HepG2 (cell line): ENCODE results near the gene RABGGTB. TPM values are rescaled to one million over a fixed set of nuclear protein-coding genes. Genes with fewer than 3 reads are reported as not detected.

Experiments used
- ATAC-seq: fragments of 200-7000 bp; cut with Tn5 transposase; 3 replicates; pipeline ENCODE4 v1.9.1; 2020; ENCODE audit warnings: mild to moderate bottlenecking, moderate library complexity
- BruUV-seq: library from RNA; stranded (reverse); fragments of 400-500 nt; replicated peaks from 2 replicates; lab custom pipeline; 2021; lab: Mats Ljungman, UMichigan
- CTCF ChIA-PET: fragments of 300-600 bp; formaldehyde crosslinking; extraction: SDS; loops from one replicate; lab custom pipeline; 2021; ENCODE audit warnings: low total read pairs, inconsistent platforms, low intra/inter-chr PET ratio; lab: Yijun Ruan, JAX
- POLR2A ChIA-PET: fragments of 350-600 bp; sonication (Branson Sonifier 250); formaldehyde crosslinking; loops from one replicate; lab custom pipeline; 2020; ENCODE audit warnings: antibody characterized with exemption, inconsistent platforms; lab: Yijun Ruan, JAX
- DNase-seq: peaks from one replicate; pipeline ENCODE4 v3.0.0-alpha.2; 2015; ENCODE audit warnings: low spot score
- FAIRE-seq: peaks from 3 replicates; lab custom pipeline; 2011; peaks lifted over from hg19 to GRCh38; lab: Jason Lieb, UNC
- H2AFZ ChIP-seq: one replicate; pipeline ENCODE4 v1.6.1; 2011; ENCODE audit warnings: low read length, inconsistent platforms
- H3K27ac ChIP-seq: fragments of 300-600 bp; 3 replicates; pipeline ENCODE4 v1.8.0; 2011; ENCODE audit warnings: mixed run types, mild to moderate bottlenecking, mixed read lengths, low read length, inconsistent platforms; ENCODE audit not compliant: insufficient read depth; ENCODE audit errors: extremely low read length
- H3K27me3 ChIP-seq, 2 experiments: fragments of 200-600 bp in 1 of 2; 2 replicates in 1 of 2; 3 replicates in 1 of 2; pipeline versions ENCODE4 v1.6.0 to v1.8.0; 2011; ENCODE audit warnings: low read length in 2 of 2, mild to moderate bottlenecking in 2 of 2, moderate library complexity in 2 of 2, inconsistent platforms in 1 of 2; ENCODE audit not compliant: insufficient read depth in 2 of 2, control insufficient read depth in 1 of 2
- H3K36me3 ChIP-seq, 2 experiments: fragments of 200-600 bp in 1 of 2; replicated peaks in 1 of 2; 2 replicates in 1 of 2; 3 replicates in 1 of 2; pipeline versions ENCODE4 v1.5.1 to v1.8.0; 2011; ENCODE audit warnings: low read length in 2 of 2, inconsistent platforms in 1 of 2; ENCODE audit not compliant: insufficient read depth in 2 of 2, control insufficient read depth in 1 of 2
- H3K4me1 ChIP-seq: 2 replicates; pipeline ENCODE4 v1.5.1; 2012; ENCODE audit warnings: low read length, inconsistent platforms; ENCODE audit not compliant: insufficient read depth
- H3K4me2 ChIP-seq: 2 replicates; pipeline ENCODE4 v1.6.0; 2011; ENCODE audit warnings: low read depth, low read length, inconsistent platforms
- H3K4me3 ChIP-seq, 3 experiments: fragments of 200-600 bp in 1 of 3; sonication (generic), shearing (Covaris generic) in 1 of 3; replicated peaks in 1 of 3; 2 replicates each; pipeline ENCODE4 v1.5.1; 2011 to 2016; ENCODE audit warnings: low read length in 3 of 3, inconsistent platforms in 2 of 3, low read depth in 2 of 3, mild to moderate bottlenecking in 2 of 3, control low read depth in 1 of 3, mixed read lengths in 1 of 3; ENCODE audit not compliant: insufficient read depth in 1 of 3
- H3K79me2 ChIP-seq: one replicate; pipeline ENCODE4 v1.6.1; 2011; ENCODE audit warnings: low read length, inconsistent platforms; ENCODE audit not compliant: insufficient read depth
- H3K9ac ChIP-seq: 2 replicates; pipeline ENCODE4 v1.6.0; 2011; ENCODE audit warnings: mild to moderate bottlenecking, low read depth, low read length, inconsistent platforms; ENCODE audit not compliant: insufficient read depth
- H3K9me3 ChIP-seq: 2 replicates; pipeline ENCODE4 v1.5.1; 2012; ENCODE audit warnings: mild to moderate bottlenecking, low read length
- H4K20me1 ChIP-seq: 2 replicates; pipeline ENCODE4 v1.6.0; 2011; ENCODE audit warnings: inconsistent platforms, mild to moderate bottlenecking, low read length, moderate library complexity; ENCODE audit not compliant: insufficient read depth
- AFF4 ChIP-seq: sonication (generic); formaldehyde crosslinking; IDR thresholded peaks from 2 replicates; pipeline ENCODE4 v1.4.0; 2020; ENCODE audit warnings: missing genetic modification reagents
- ARNT ChIP-seq: fragments of 450-650 bp; IDR thresholded peaks from 2 replicates; pipeline ENCODE4 v1.6.1; 2017
- ARNT2 ChIP-seq: sonication (generic); formaldehyde crosslinking; IDR thresholded peaks from 2 replicates; pipeline ENCODE4 v1.8.0; 2022; ENCODE audit warnings: mild to moderate bottlenecking, low read depth, missing genetic modification reagents, moderate library complexity
- CREB1 ChIP-seq, 2 experiments: fragments of 450-650 bp in 1 of 2; IDR thresholded peaks; 2 replicates each; pipeline ENCODE4 v1.6.1; 2016 to 2017; ENCODE audit warnings: control low read depth in 1 of 2, mild to moderate bottlenecking in 1 of 2, missing compliant biosample characterization in 1 of 2, missing genetic modification characterization in 1 of 2
- KLF15 ChIP-seq: sonication (generic); formaldehyde crosslinking; IDR thresholded peaks from 2 replicates; pipeline ENCODE4 v1.8.1; 2023; ENCODE audit warnings: borderline replicate concordance, mild to moderate bottlenecking, inconsistent platforms, missing genetic modification reagents, mixed read lengths
- KLF9 ChIP-seq: IDR thresholded peaks from 2 replicates; pipeline ENCODE4 v1.6.1; 2016; ENCODE audit warnings: low read depth
- ZFP36L1 ChIP-seq: sonication (generic); formaldehyde crosslinking; IDR thresholded peaks from 2 replicates; pipeline ENCODE4 v1.8.0; 2022; ENCODE audit warnings: mild to moderate bottlenecking, missing genetic modification reagents, moderate library complexity
- ZNF335 ChIP-seq: sonication (generic); formaldehyde crosslinking; IDR thresholded peaks from 2 replicates; pipeline ENCODE4 v1.4.0; 2020; ENCODE audit warnings: missing genetic modification reagents
- ZNF407 ChIP-seq: sonication (generic); formaldehyde crosslinking; IDR thresholded peaks from one replicate; pipeline ENCODE4 v1.5.1; 2020; ENCODE audit warnings: mild to moderate bottlenecking, missing genetic modification reagents; ENCODE audit errors: not compliant biosample characterization
- ZNF740 ChIP-seq: sonication (generic); formaldehyde crosslinking; IDR thresholded peaks from 2 replicates; pipeline ENCODE4 v1.4.0; 2020; ENCODE audit warnings: missing genetic modification reagents
- WGBS: methylation state at CpG from one replicate; pipeline ENCODE4 v1.1.6; 2017; ENCODE audit warnings: low lambda C conversion rate; 5-methylcytosine and 5-hydroxymethylcytosine counted together
- in situ Hi-C: cut with HindIII; loops from 2 replicates; pipeline ENCODE4 v1.10.0; 2017; ENCODE audit warnings: low pct_unique_long_range_greater_than_20kb; ENCODE audit not compliant: extremely low pct_ligation_motif_present
- intact Hi-C: fragments of 100-400 bp; cut with micrococcal nuclease; formaldehyde crosslinking; loops from one replicate; pipeline ENCODE4 v1.10.0; 2022; ENCODE audit not compliant: unreplicated experiment
- polyA plus RNA-seq, 8 experiments: library from polyadenylated mRNA; depleted of rRNA in 3 of 8; stranded (reverse) in 7 of 8; unstranded in 1 of 8; fragments of >200 nt; fragmentation: Illumina TruSeq in 4 of 8; extraction: Trizol in 4 of 8; gene quantifications; 2 replicates each; pipeline versions ENCODE4 v1.2.1 to v1.2.3, GENCODE V29; 2011 to 2016; ENCODE audit warnings: low read depth in 4 of 8, missing spikeins in 1 of 8, mixed read lengths in 1 of 8; ENCODE audit not compliant: insufficient read depth in 1 of 8
- total RNA-seq, 5 experiments: library from RNA; depleted of rRNA; stranded (reverse); fragments of >200 nt; fragmentation: Illumina TruSeq; extraction: Trizol; gene quantifications; 2 replicates each; pipeline ENCODE4 v1.2.3, GENCODE V29; 2016; ENCODE audit warnings: low read depth in 1 of 5

RABGGTB gene
- total and polyA plus RNA-seq, 2 of the 13 experiments (the other 11 are each of a cell fraction or from before 2014, with no cell fraction given), result 185 to 290 TPM

DNA sequence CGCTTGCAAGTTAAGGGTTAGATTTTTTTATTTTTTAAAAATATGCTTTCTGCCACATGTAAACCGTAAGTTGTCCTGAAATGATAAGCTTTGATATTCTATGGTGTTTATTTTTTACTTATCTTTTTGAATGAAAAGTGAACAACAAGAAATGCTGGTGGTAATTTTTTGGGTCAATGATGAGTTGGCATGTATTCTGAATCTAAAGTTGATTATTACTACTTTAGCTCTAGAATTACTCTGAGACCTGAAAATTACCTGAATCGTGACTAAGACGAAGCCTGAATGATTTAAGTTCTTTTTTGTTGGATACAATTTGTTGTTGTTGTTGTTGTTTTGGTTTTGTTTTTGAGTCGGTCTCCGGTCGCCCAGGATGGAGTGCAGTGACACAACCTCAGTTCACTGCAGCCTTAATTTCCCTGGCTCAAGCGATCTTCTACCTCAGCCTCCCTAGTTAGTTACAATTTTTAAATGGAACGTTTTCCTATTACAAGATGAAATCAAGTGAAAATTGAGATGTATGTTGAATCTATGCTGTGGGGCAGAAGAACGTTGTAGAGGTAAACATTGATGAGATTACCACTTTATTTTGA is 941 bp downstream of the RABGGTB start:
- intact Hi-C loops, result loop anchor here (1.0 to 2.0 kb wide), 2 partner anchors 62 to 172 kb away; no protein-coding TSS in a partner anchor
- ATAC-seq (no peak), DNase-seq (no peak), FAIRE-seq (no peak)
- peaks cover 62% of the 10 kb centered on the region for H3K79me2 ChIP-seq
- under 1% methylated on average over 10 of the region's 10 CpGs for WGBS
- CTCF ChIA-PET, result no interaction called here
- peak overlapping the region; percentile 89 for H3K27ac ChIP-seq
- no peaks in the 10 kb centered on the region for H3K9me3 ChIP-seq
- H3K4me3 ChIP-seq, result peak overlapping the region; percentile 81 to 98 (median 94)
- H3K9ac ChIP-seq, result peak overlapping the region; percentile 95
- H2AFZ ChIP-seq, result no peak overlapping the region
- BruUV-seq, result no TSS peak
- H3K36me3 ChIP-seq, result peaks cover 2 to 28% of the 10 kb centered on the region in 2 experiments; a peak in 4 of 5 replicates
- peak overlapping the region; percentile 83 for H3K4me2 ChIP-seq
- no peaks in the 10 kb centered on the region; a peak in 1 of 5 replicates for H3K27me3 ChIP-seq
- peaks cover 43% of the 10 kb centered on the region for H3K4me1 ChIP-seq
- in situ Hi-C loops, result loop anchor here (5.0 kb wide), 1 partner anchor 60 kb away; no protein-coding TSS in a partner anchor
- peaks cover 50% of the 10 kb centered on the region for H4K20me1 ChIP-seq
- POLR2A ChIA-PET, result interaction anchor here (1.5 to 3.9 kb wide), 8 partner anchors 10 to 171 kb away, joined by 3 to 54 read pairs (median 14); partner anchors contain the start of genes ACADM and MSH4
- TF ChIP-seq KLF15 (CRISPR knock-in tag) (no peak), AFF4 (CRISPR knock-in tag) (0 out of 2 replicates have a peak, but pooled peaks have one; percentile 37), ZNF407 (CRISPR knock-in tag) (no peak), ZNF335 (CRISPR knock-in tag) (0 out of 2 replicates have a peak, but pooled peaks have one; percentile 7), ARNT2 (CRISPR knock-in tag) (peak; percentile 51; the same call in 1 of the 2 replicates), CREB1 (IDR thresholded peaks at IDR 0.05) (no peak), CREB1 (CRISPR knock-in tag; IDR thresholded peaks at IDR 0.05) (peak; percentile 7; the same call in 1 of the 2 replicates), ZFP36L1 (no peak), ARNT (no peak), KLF9 (CRISPR knock-in tag) (no peak), ZNF740 (CRISPR knock-in tag) (no peak)
